ENCODE data around the gene SYNGR4.

The SYNGR4 gene

GRCh38 chr19:48341515-48342413, 22.4 kb upstream of the SYNGR4 start:
- DNase-seq: no peak

GRCh38 chr19:48342414-48342738, 21.8 kb upstream of the SYNGR4 start:
- DNase-seq: no peak

- no peak for DNase-seq
These were observed 21.2 kb upstream of the SYNGR4 start for GRCh38 chr19:48342841-48343540.

- no peak for DNase-seq
These were observed 19.3 kb upstream of the SYNGR4 start for GRCh38 chr19:48344892-48345291.

- DNase-seq: no peak
These were observed 18.0 kb upstream of the SYNGR4 start for GRCh38 chr19:48346191-48346590.

- DNase-seq: no peak
These were observed 16.1 kb upstream of the SYNGR4 start for GRCh38 chr19:48348045-48348444.

- no peak for DNase-seq
These were observed 15.4 kb upstream of the SYNGR4 start for GRCh38 chr19:48348737-48349136.

- no peak for DNase-seq
These were observed 13.3 kb upstream of the SYNGR4 start for GRCh38 chr19:48350856-48351255.

- peak; percentile 81 for DNase-seq
These were observed 12.8 kb upstream of the SYNGR4 start for GRCh38 chr19:48351341-48351752.

GRCh38 chr19:48353677-48354076, 10.5 kb upstream of the SYNGR4 start:
- DNase-seq: no peak

GRCh38 chr19:48354332-48354992, 9.7 kb upstream of the SYNGR4 start:
- no peak for DNase-seq

GRCh38 chr19:48355365-48355954, 8.7 kb upstream of the SYNGR4 start:
- no peak for DNase-seq

- no peak for DNase-seq
These were observed 5.0 kb upstream of the SYNGR4 start for GRCh38 chr19:48359123-48359522.

GRCh38 chr19:48361912-48362311, 2.3 kb upstream of the SYNGR4 start:
- no peak for DNase-seq

GRCh38 chr19:48362716-48363499, 1.3 kb upstream of the SYNGR4 start:
- DNase-seq: peak; percentile 88

- no peak for DNase-seq
These were observed 712 bp upstream of the SYNGR4 start for GRCh38 chr19:48363500-48363809.

GRCh38 chr19:48364598-48365348, 606 bp downstream of the SYNGR4 start:
- DNase-seq: no peak

GRCh38 chr19:48365602-48366001, 1.4 kb downstream of the SYNGR4 start:
- DNase-seq: no peak

- DNase-seq: no peak
These were observed 3.7 kb downstream of the SYNGR4 start for GRCh38 chr19:48367855-48368254.

GRCh38 chr19:48368936-48369335, 4.8 kb downstream of the SYNGR4 start:
- no peak for DNase-seq

GRCh38 chr19:48370955-48371354, 6.8 kb downstream of the SYNGR4 start:
- no peak for DNase-seq

- DNase-seq: no peak
These were observed 7.2 kb downstream of the SYNGR4 start for GRCh38 chr19:48371367-48371766.
